ENCODE measurements around the gene RNF227.

DNA sequence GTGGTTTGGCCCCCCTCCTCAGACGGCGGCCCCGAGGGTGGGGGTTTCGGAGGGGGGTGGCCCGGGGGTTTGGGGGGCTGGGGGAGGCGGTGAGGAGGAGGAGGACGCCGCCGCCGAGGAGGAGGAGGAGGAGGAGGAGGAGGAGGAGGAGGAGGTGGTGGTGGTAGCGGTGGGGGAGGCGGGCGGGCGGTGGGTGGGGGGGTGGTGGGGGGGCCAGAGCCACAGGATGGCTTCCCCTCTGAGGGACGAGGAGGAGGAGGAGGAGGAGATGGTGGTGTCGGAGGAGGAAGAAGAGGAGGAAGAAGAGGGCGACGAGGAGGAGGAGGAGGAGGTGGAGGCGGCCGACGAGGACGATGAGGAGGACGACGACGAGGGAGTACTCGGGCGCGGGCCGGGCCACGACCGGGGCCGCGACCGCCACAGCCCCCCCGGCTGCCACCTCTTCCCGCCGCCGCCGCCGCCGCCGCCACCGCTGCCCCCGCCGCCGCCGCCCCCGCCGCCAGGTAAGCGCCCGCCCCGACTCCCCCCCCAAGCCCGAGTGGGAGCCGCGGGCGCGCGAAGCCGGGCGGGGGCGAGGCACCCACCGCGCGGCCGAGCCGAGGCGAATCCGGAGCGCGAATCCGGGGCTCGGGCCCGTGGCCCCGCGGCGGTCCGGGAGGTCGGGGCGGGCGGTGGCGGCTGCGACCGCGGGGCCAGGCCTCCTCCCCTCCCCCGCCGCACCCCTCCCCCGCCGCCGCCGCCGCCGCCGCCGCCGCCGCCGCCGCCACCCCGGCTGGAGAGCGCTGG, 31.3 kb downstream of the RNF227 start:
- no peak for TF ChIP-seq GATA2 (IDR thresholded peaks at IDR 0.05; ENCODE audit: low read depth, low read length)
- no peak for TF ChIP-seq GATA3 (IDR thresholded peaks at IDR 0.05; ENCODE audit: low read depth, low read length)
